Right lobe of liver (tissue), 4 donors: ENCODE measurements around the gene RAD51AP1.

Experiments
- POLR2A ChIP-seq: fragments of 450-650 bp; IDR thresholded peaks from one replicate; pipeline ENCODE4 v1.6.1; 2017; ENCODE audit warnings: antibody characterized with exemption, mild to moderate bottlenecking
- TF ChIP-seq, protein P1 (sequence below), 4 donors: fragments of 200-600 bp in 3 of 4; fragments of 450-650 bp in 1 of 4; IDR thresholded peaks; one replicate each; pipeline versions ENCODE4 v1.5.1 to v1.8.0; 2016 to 2022; ENCODE audit warnings: antibody characterized with exemption in 4 of 4, mild to moderate bottlenecking in 2 of 4
- donor health status: DM: no; HTN: no; CAD: no.
- donor health status: DM: no; HTN: no; CAD: no.
- donor health status: DM: no; HTN: yes; CAD: no.

DNA sequence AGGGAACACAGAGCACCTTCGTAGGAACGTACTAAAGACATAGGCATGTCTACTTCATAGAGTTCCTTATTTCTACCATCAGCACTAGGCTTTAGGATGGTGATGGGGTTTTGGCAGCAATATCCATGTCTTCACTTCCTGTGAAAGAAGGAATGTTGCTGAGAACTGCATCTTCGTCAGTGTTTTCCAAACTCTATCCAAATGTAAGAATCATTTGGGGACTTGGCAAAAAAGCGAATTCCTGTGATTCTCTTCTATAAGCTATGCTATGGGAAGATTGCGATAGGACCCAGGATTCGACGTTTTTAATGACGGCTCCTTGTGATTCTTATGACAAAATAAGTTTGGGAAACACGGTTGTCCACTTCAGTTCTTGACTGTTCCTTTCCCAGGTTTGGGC lies 70.4 kb downstream of the RAD51AP1 start:
- TF ChIP-seq, protein P1, sequence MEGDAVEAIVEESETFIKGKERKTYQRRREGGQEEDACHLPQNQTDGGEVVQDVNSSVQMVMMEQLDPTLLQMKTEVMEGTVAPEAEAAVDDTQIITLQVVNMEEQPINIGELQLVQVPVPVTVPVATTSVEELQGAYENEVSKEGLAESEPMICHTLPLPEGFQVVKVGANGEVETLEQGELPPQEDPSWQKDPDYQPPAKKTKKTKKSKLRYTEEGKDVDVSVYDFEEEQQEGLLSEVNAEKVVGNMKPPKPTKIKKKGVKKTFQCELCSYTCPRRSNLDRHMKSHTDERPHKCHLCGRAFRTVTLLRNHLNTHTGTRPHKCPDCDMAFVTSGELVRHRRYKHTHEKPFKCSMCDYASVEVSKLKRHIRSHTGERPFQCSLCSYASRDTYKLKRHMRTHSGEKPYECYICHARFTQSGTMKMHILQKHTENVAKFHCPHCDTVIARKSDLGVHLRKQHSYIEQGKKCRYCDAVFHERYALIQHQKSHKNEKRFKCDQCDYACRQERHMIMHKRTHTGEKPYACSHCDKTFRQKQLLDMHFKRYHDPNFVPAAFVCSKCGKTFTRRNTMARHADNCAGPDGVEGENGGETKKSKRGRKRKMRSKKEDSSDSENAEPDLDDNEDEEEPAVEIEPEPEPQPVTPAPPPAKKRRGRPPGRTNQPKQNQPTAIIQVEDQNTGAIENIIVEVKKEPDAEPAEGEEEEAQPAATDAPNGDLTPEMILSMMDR (IDR thresholded peaks at IDR 0.05): no peak
- TF ChIP-seq POLR2A: no peak
